Progenitor cell of endocrine pancreas (in vitro differentiated cells): ENCODE results near the gene MRAS. TPM values are rescaled to one million over a fixed set of nuclear protein-coding genes. Genes with fewer than 3 reads are reported as not detected.

Experiments
- DNase-seq: peaks from one replicate; pipeline ENCODE4 v3.0.0; 2021; ENCODE audit warnings: low spot score; ENCODE audit not compliant: unreplicated experiment
- H3K27ac Mint-ChIP-seq: 2 replicates; pipeline ENCODE4 v1.8.0; 2021; ENCODE audit warnings: mild to moderate bottlenecking, moderate library complexity, mixed read lengths
- H3K27me3 Mint-ChIP-seq: 2 replicates; pipeline ENCODE4 v1.8.0; 2021; ENCODE audit warnings: mixed read lengths
- H3K36me3 Mint-ChIP-seq: 2 replicates; pipeline ENCODE4 v1.8.0; 2022; ENCODE audit warnings: mixed read lengths; ENCODE audit not compliant: insufficient read depth
- H3K4me1 Mint-ChIP-seq: 2 replicates; pipeline ENCODE4 v1.8.0; 2021; ENCODE audit warnings: low read depth, mixed read lengths
- H3K4me3 Mint-ChIP-seq: 2 replicates; pipeline ENCODE4 v1.8.0; 2021; ENCODE audit warnings: low read depth, mild to moderate bottlenecking, moderate library complexity, mixed read lengths
- H3K9me3 Mint-ChIP-seq: 2 replicates; pipeline ENCODE4 v1.8.0; 2021; ENCODE audit warnings: low read depth, mixed read lengths
- total RNA-seq: library from RNA; stranded (reverse); gene quantifications from 2 replicates; pipeline ENCODE4 v1.2.1, GENCODE V29; 2021
- TF ChIP-seq, protein P1 (sequence below): fragments of 200-600 bp; sonication (generic); IDR thresholded peaks from one replicate; pipeline ENCODE4 v1.5.0; 2021; ENCODE audit warnings: antibody characterized with exemption, mild to moderate bottlenecking; ENCODE audit not compliant: unreplicated experiment

MRAS gene
- total RNA-seq, 1 donor from 2014 or later: 27.7 TPM

DNA sequence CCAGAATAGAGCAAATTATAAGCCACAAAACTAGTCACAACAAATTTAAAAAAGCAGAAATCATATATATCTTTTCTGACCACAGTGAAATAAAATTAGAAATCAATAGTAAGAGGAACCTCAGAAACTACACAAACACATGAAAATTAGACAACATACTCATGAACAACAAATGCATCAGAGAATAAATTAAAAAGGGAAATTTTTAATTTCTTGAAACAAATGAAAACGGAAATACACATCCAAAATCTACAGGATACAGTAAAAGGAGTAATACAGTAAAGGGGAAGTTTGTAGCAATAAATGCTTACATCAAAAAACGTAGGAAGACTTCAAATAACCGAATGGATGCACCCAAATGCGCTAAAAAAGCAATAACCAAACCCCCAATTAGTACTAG is 37.9 kb upstream of the MRAS start:
- Mint-ChIP-seq H3K9me3 (peaks cover 34% of the 10 kb centered on the region), H3K4me3 (no peak overlapping the region), H3K36me3 (peaks cover 13% of the 10 kb centered on the region), H3K4me1 (no peaks in the 10 kb centered on the region), H3K27ac (no peak overlapping the region), H3K27me3 (peaks cover 5% of the 10 kb centered on the region)
- no peak for DNase-seq
- TF ChIP-seq, protein P1, sequence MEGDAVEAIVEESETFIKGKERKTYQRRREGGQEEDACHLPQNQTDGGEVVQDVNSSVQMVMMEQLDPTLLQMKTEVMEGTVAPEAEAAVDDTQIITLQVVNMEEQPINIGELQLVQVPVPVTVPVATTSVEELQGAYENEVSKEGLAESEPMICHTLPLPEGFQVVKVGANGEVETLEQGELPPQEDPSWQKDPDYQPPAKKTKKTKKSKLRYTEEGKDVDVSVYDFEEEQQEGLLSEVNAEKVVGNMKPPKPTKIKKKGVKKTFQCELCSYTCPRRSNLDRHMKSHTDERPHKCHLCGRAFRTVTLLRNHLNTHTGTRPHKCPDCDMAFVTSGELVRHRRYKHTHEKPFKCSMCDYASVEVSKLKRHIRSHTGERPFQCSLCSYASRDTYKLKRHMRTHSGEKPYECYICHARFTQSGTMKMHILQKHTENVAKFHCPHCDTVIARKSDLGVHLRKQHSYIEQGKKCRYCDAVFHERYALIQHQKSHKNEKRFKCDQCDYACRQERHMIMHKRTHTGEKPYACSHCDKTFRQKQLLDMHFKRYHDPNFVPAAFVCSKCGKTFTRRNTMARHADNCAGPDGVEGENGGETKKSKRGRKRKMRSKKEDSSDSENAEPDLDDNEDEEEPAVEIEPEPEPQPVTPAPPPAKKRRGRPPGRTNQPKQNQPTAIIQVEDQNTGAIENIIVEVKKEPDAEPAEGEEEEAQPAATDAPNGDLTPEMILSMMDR: no peak

DNA sequence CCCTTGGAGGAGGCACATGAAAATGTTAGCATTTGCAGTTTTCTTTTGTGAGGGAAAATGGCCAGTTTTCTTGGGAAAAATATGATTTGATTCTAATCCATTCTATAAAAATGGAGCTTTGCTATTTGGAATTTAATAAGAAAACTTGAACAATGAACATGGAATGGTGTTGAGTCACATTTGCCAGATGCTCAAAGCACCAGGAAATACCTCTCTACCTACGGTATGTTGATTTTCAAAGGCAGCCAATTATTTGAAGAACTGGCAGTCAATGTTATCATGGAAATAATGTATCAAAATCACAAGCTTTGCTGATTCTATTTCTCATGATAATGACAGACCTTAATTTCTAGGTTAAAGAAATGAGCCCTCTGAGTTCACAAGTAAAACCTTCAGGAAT is 33.6 kb upstream of the MRAS start:
- Mint-ChIP-seq H3K4me3 (no peak overlapping the region), H3K4me1 (no peaks in the 10 kb centered on the region), H3K36me3 (peaks cover 3% of the 10 kb centered on the region), H3K27me3 (peaks cover 5% of the 10 kb centered on the region), H3K9me3 (peaks cover 20% of the 10 kb centered on the region), H3K27ac (no peak overlapping the region)
- no peak for DNase-seq
- TF ChIP-seq, protein P1: no peak

DNA sequence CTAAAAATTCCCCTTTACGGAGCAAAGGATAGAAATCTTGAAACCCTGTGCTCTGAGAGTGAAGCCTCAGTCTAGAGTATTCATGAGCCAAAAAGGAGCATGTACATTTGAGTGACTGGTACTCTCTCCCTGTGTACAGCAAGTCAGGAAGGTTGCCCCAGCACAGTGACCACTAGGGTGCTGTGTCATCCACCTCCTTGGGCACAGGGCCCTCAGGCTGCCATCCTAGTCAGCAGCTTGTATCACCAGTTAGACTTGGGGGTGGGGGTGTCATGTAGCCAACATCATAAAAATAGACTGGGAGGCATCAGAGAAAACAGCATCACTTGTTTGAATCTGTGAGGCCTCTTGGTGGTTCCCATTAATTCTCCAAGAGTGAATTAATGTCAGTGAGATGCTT is 30.7 kb upstream of the MRAS start:
- Mint-ChIP-seq H3K9me3 (no peaks in the 10 kb centered on the region), H3K4me1 (peaks cover 5% of the 10 kb centered on the region), H3K4me3 (no peak overlapping the region), H3K27me3 (peaks cover 8% of the 10 kb centered on the region), H3K36me3 (no peaks in the 10 kb centered on the region), H3K27ac (no peak overlapping the region)
- DNase-seq: no peak
- TF ChIP-seq, protein P1: no peak

DNA sequence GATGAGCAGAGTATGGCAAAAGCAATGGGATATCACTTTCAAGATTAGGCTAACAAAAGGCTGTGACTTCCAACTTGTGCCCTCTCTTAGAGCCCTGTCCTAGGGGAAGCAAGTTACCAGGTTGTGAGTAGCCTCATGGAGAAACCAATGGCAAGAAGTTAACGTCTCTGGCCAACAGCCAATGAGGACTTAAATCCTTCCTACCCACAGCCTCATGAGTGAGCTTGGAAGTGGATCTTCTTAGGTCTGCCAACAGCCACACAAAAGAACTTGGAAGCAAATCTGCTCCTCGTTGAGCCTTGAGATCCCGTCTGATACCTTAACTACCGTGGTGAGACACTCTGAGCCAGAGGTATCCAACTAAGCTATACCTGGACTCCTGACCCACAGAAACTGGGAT is 24.4 kb upstream of the MRAS start:
- H3K4me3 Mint-ChIP-seq: no peak overlapping the region
- DNase-seq: no peak
- TF ChIP-seq, protein P1: no peak
- no peak overlapping the region for H3K27ac Mint-ChIP-seq
- no peaks in the 10 kb centered on the region for H3K36me3 Mint-ChIP-seq
- peaks cover 8% of the 10 kb centered on the region for H3K4me1 Mint-ChIP-seq
- no peaks in the 10 kb centered on the region for H3K9me3 Mint-ChIP-seq
- H3K27me3 Mint-ChIP-seq: peaks cover 12% of the 10 kb centered on the region

DNA sequence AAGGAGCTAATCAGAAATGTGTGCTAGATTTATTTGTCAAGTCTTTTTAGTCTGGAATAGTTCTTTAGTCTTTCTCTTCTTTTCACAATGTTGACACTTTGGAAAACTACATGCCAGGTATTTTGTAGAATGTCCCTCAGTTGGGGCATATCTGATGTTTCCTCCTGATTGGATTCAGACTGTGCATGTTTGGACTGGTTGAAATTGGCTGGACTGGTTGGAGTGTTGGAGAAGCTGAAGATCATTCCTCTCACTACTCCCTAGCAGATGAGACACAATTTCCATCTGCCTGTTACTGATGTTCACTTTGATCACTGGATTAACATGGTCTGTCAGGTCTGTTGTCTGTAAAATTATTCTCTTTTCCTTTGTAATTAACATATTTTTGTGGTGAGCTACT is 22.4 kb upstream of the MRAS start:
- TF ChIP-seq, protein P1: no peak
- H3K9me3 Mint-ChIP-seq: no peaks in the 10 kb centered on the region
- H3K4me3 Mint-ChIP-seq: no peak overlapping the region
- peaks cover 8% of the 10 kb centered on the region for H3K4me1 Mint-ChIP-seq
- H3K27me3 Mint-ChIP-seq: peaks cover 12% of the 10 kb centered on the region
- H3K27ac Mint-ChIP-seq: no peak overlapping the region
- DNase-seq: no peak
- H3K36me3 Mint-ChIP-seq: no peaks in the 10 kb centered on the region
